Adrenal gland (tissue), 5 donors: ENCODE measurements around the gene RHEB.

Experiments used
- POLR2A ChIP-seq, 2 donors: fragments of 450-650 bp; IDR thresholded peaks; one replicate each; pipeline ENCODE4 v1.6.1; 2017; ENCODE audit warnings: antibody characterized with exemption in 2 of 2, mild to moderate bottlenecking in 2 of 2, moderate library complexity in 1 of 2
- TF ChIP-seq, protein P1 (sequence below), 6 experiments: fragments of 450-650 bp in 4 of 6; fragments of 200-600 bp in 2 of 6; sonication (generic) in 1 of 6; IDR thresholded peaks; 1 replicate in 5 of 6; 2 replicates in 1 of 6; pipeline versions ENCODE4 v1.5.1 to v1.8.0; 2016 to 2021; ENCODE audit warnings: antibody characterized with exemption in 6 of 6, mild to moderate bottlenecking in 2 of 6, moderate library complexity in 1 of 6
- donor health status: DM: no; HTN: no; CAD: no.

GRCh38 chr7:151420144-151420543, 99.6 kb downstream of the RHEB start:
- TF ChIP-seq, protein P1, sequence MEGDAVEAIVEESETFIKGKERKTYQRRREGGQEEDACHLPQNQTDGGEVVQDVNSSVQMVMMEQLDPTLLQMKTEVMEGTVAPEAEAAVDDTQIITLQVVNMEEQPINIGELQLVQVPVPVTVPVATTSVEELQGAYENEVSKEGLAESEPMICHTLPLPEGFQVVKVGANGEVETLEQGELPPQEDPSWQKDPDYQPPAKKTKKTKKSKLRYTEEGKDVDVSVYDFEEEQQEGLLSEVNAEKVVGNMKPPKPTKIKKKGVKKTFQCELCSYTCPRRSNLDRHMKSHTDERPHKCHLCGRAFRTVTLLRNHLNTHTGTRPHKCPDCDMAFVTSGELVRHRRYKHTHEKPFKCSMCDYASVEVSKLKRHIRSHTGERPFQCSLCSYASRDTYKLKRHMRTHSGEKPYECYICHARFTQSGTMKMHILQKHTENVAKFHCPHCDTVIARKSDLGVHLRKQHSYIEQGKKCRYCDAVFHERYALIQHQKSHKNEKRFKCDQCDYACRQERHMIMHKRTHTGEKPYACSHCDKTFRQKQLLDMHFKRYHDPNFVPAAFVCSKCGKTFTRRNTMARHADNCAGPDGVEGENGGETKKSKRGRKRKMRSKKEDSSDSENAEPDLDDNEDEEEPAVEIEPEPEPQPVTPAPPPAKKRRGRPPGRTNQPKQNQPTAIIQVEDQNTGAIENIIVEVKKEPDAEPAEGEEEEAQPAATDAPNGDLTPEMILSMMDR (IDR thresholded peaks at IDR 0.05): no peak
- TF ChIP-seq POLR2A (IDR thresholded peaks at IDR 0.05): no peak
